Smooth muscle cell (in vitro differentiated cells): Measurements from ENCODE around the gene RIMS1. TPM values are rescaled to one million over a fixed set of nuclear protein-coding genes. Genes with fewer than 3 reads are reported as not detected.

Experiments
- DNase-seq: peaks from one replicate; lab custom pipeline; 2025; ENCODE audit not compliant: unreplicated experiment; lab: John Stamatoyannopoulos, UW
- H2AFZ ChIP-seq: fragments of 200-600 bp; sonication (generic); 2 replicates; pipeline ENCODE4 v1.6.0; 2016; ENCODE audit warnings: antibody characterized with exemption, low read depth, mild to moderate bottlenecking
- H3F3A ChIP-seq: fragments of 200-600 bp; sonication (generic); 2 replicates; pipeline ENCODE4 v1.6.0; 2017; ENCODE audit warnings: antibody characterized with exemption, low read depth
- H3K27ac ChIP-seq: fragments of 200-600 bp; sonication (generic); 2 replicates; pipeline ENCODE4 v1.5.1; 2016; ENCODE audit warnings: low read depth, mild to moderate bottlenecking
- H3K27me3 ChIP-seq: fragments of 200-600 bp; sonication (generic); 2 replicates; pipeline ENCODE4 v1.6.1; 2016; ENCODE audit warnings: low read depth, mild to moderate bottlenecking
- H3K36me3 ChIP-seq: fragments of 200-600 bp; sonication (generic); 2 replicates; pipeline ENCODE4 v1.5.1; 2016; ENCODE audit warnings: low read depth
- H3K4me1 ChIP-seq: fragments of 200-600 bp; sonication (generic); 2 replicates; pipeline ENCODE4 v1.5.1; 2016; ENCODE audit warnings: low read depth
- H3K4me2 ChIP-seq: fragments of 200-600 bp; sonication (generic); 2 replicates; pipeline ENCODE4 v1.6.0; 2016; ENCODE audit warnings: mild to moderate bottlenecking
- H3K4me3 ChIP-seq: fragments of 200-600 bp; sonication (generic); 2 replicates; pipeline ENCODE4 v1.5.1; 2016; ENCODE audit warnings: mild to moderate bottlenecking
- H3K79me2 ChIP-seq: fragments of 200-600 bp; sonication (generic); 2 replicates; pipeline ENCODE4 v1.6.0; 2016; ENCODE audit warnings: low read depth, mild to moderate bottlenecking
- H3K9ac ChIP-seq: fragments of 200-600 bp; sonication (generic); 2 replicates; pipeline ENCODE4 v1.6.0; 2016; ENCODE audit warnings: low read depth
- H3K9me3 ChIP-seq: fragments of 200-600 bp; sonication (generic); replicated peaks from 2 replicates; pipeline ENCODE4 v1.5.1; 2016; ENCODE audit warnings: low read depth
- H4K20me1 ChIP-seq: fragments of 200-600 bp; sonication (generic); 2 replicates; pipeline ENCODE4 v1.6.0; 2016; ENCODE audit warnings: low read depth
- CTCF ChIP-seq: fragments of 200-600 bp; sonication (generic); IDR thresholded peaks from 2 replicates; pipeline ENCODE4 v1.5.1; 2017; ENCODE audit warnings: borderline replicate concordance, mild to moderate bottlenecking, antibody characterized with exemption; ENCODE audit not compliant: insufficient read depth, poor library complexity, severe bottlenecking
- WGBS: methylation state at CpG from one replicate; pipeline ENCODE4 v1.1.7; 2016; ENCODE audit warnings: low lambda C conversion rate; 5-methylcytosine and 5-hydroxymethylcytosine counted together
- polyA plus RNA-seq: library from polyadenylated mRNA; unstranded; fragments of >200 nt; fragmentation: Nextera tagmentation; extraction: Ambion mirVana; gene quantifications from 2 replicates; pipeline ENCODE4 v1.2.1, GENCODE V29; 2016
- total RNA-seq: library from RNA; depleted of rRNA; stranded (reverse); fragments of >200 nt; gene quantifications from 2 replicates; pipeline ENCODE4 v1.2.3, GENCODE V29; 2014

The RIMS1 gene
- total and polyA plus RNA-seq, 2 experiments from 2014 or later = 0.73 to 2.2 TPM

DNA sequence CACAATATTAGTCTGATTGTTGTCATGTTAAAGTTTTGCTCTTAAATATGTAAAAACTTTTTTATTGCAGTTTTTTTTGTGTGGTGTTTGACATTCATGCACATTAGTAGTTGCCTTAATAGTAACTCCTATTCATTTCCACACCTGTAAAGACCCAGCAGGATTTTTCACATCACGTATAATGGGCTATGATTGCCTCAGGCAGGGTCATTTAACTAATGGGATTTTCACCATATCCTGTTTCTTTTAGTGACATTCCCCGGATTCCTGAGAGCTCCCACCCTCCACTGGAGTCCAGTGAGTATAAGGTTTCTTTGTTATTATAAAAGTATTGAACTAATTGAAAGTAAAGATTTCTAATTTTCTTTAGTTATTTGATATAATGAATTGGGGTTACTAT, 359.2 kb downstream of the RIMS1 start:
- H3K4me1 ChIP-seq = peaks cover 11% of the 10 kb centered on the region
- H2AFZ ChIP-seq = no peak overlapping the region
- no peaks in the 10 kb centered on the region for H4K20me1 ChIP-seq
- no peak overlapping the region for H3K9ac ChIP-seq
- H3K27ac ChIP-seq = no peak overlapping the region
- no peaks in the 10 kb centered on the region for H3K9me3 ChIP-seq
- no peak for TF ChIP-seq CTCF
- DNase-seq = no peak
- H3K27me3 ChIP-seq = no peaks in the 10 kb centered on the region
- WGBS = 16% methylated on average over 2 of the region's 2 CpGs
- H3F3A ChIP-seq = no peaks in the 10 kb centered on the region
- no peak overlapping the region for H3K4me2 ChIP-seq
- H3K36me3 ChIP-seq = no peaks in the 10 kb centered on the region
- no peaks in the 10 kb centered on the region for H3K79me2 ChIP-seq
- H3K4me3 ChIP-seq = no peak overlapping the region

DNA sequence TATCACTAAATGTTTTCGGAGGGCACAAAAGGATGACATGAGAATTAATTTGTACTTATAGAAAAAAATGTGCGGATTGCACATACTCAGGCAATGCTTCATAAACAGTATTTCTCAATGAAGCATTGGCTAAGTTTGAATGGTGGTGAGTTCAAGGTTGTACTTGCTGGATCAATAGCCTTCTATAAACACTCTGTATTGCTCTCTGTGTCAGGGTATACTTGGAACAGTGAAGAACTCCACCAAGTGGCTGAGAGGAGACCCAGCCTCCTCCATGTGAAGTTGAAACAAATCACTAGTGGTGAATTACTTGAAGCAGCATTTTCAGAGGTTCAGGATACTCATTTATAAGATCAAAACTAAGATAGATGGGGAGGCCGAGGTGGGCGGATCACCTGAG, 360.6 kb downstream of the RIMS1 start:
- Histone ChIP-seq H3K27ac (no peak overlapping the region), H3F3A (no peaks in the 10 kb centered on the region), H2AFZ (no peak overlapping the region), H4K20me1 (no peaks in the 10 kb centered on the region), H3K36me3 (no peaks in the 10 kb centered on the region), H3K9ac (no peak overlapping the region), H3K4me3 (no peak overlapping the region), H3K4me1 (peaks cover 11% of the 10 kb centered on the region), H3K4me2 (no peak overlapping the region), H3K27me3 (no peaks in the 10 kb centered on the region), H3K79me2 (no peaks in the 10 kb centered on the region), H3K9me3 (no peaks in the 10 kb centered on the region)
- 89% methylated on average over 4 of the region's 4 CpGs for WGBS
- no peak for DNase-seq
- TF ChIP-seq CTCF = no peak

DNA sequence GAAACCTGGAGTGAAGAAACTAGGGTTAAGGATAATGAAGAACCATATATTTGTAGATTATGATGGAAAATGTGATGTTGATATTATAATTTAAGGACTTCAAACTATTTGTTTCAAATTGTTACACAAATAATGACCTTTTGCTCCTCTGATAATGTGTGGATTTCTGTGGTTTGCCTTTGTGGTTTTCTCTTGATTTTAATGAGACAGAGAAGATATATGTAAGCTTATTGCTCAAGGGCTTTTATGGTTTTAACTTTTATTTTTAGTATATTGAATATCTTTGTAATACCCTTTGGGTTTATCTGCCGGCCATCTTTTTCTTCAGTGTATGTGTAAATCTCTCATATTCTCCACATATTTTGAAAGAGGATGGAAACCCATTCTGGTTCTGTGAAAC, 362.3 kb downstream of the RIMS1 start:
- Histone ChIP-seq H3K4me2 (no peak overlapping the region), H2AFZ (no peak overlapping the region), H3K27ac (no peak overlapping the region), H3K4me1 (peaks cover 11% of the 10 kb centered on the region), H3K27me3 (no peaks in the 10 kb centered on the region), H3K36me3 (no peaks in the 10 kb centered on the region), H3K4me3 (no peak overlapping the region), H3F3A (no peaks in the 10 kb centered on the region), H4K20me1 (no peaks in the 10 kb centered on the region), H3K79me2 (no peaks in the 10 kb centered on the region), H3K9ac (no peak overlapping the region), H3K9me3 (no peaks in the 10 kb centered on the region)
- no peak for DNase-seq
- WGBS = 45% methylated on average over 1 of the region's 1 CpG
- no peak for TF ChIP-seq CTCF

GRCh38 chr6:72250664-72251063, 364.3 kb downstream of the RIMS1 start:
- no peak overlapping the region for H3K27ac ChIP-seq
- H3K36me3 ChIP-seq = no peaks in the 10 kb centered on the region
- no peak overlapping the region for H3K4me3 ChIP-seq
- peak; percentile 11 for TF ChIP-seq CTCF
- no peak overlapping the region for H3K4me2 ChIP-seq
- no peaks in the 10 kb centered on the region for H3K79me2 ChIP-seq
- H4K20me1 ChIP-seq = no peaks in the 10 kb centered on the region
- 96% methylated on average over 3 of the region's 3 CpGs for WGBS
- no peak for DNase-seq
- H3K27me3 ChIP-seq = no peaks in the 10 kb centered on the region
- no peak overlapping the region for H2AFZ ChIP-seq
- peaks cover 5% of the 10 kb centered on the region for H3K4me1 ChIP-seq
- no peaks in the 10 kb centered on the region for H3F3A ChIP-seq
- H3K9me3 ChIP-seq = no peaks in the 10 kb centered on the region
- no peak overlapping the region for H3K9ac ChIP-seq
